ENCODE data around the gene LAYN.

The LAYN gene

DNA sequence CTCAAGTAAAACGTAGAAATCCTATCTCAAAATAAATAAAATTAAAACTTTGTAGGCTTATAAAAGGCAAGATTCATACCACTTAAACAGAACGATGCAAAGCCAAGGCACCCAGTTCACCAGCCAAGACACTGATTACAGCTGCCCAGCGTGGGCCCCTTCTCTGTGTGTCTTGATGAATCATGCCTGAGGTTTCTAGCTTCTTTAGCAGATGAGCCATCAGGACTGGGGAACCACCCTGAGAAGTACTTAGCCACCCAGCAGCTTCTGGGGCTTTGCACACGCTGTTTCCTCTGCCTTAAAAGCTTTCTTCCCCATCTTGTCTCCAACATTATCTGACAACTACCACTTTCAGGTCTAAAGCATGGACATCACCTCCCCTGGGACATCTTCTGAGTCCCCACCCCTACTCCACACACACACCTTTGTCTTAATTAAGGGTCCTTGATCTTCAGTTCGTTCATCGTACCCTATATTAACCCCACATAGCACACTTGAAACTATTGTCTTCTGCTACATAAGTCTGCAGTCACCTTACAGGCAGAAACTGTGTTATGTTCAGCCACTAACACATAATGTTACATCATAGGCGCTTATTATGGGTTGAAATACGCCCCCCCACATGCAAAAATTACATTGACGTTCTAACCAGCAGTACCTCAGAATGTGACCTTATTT lies 8.7 kb upstream of the LAYN start:
- peak; percentile 62 to 65 for DNase-seq (ENCODE audit: low read depth in 2 of 2)

DNA sequence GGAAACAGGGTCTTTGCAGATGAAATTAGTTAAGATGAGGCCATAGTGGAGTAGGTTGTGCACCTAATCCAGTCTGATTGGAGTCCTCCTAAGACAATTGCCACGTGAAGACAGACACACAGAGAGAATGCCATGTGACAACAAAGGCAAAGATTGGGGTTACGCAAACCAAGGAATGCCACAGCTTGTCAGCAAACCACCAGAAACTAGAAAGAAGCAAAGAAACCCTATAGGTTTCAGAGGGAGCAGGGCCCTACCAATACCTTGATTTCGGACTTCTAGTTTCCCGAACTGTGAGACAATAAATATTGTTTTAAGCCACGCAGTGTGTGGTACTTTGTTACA lies 8.2 kb upstream of the LAYN start:
- DNase-seq (ENCODE audit: low read depth in 2 of 2) = no peak

- DNase-seq (ENCODE audit: low read depth in 2 of 2) = no peak
These were observed 5.2 kb upstream of the LAYN start for GRCh38 chr11:111535281-111535680.

DNA sequence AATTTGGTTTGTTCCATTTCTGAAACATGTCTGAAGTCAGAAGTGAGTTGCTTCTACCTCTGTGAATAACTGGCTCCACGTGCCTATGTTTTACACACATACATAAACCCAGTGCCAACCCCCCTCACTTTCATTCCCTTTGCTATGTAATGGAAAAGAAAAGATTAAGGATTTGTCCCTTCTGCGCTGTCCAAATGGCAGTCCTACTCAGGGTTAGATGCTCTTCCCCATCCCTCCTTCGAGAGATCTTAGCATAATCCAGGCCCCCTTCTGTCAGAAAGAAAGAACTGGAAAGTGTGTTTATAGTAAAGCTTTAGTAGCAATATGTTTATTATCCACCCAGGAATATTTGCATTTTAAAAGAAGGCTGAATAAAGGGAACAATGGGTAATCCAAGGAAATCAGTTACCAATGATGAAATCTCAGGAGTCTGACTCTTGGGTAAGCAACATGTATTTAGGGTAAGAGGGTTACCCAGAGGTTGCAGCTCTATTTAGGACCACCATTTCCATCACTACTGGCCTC lies 3.1 kb upstream of the LAYN start:
- no peak for DNase-seq (ENCODE audit: low read depth in 2 of 2)

GRCh38 chr11:111538407-111539114 lies 2.0 kb upstream of the LAYN start:
- DNase-seq (ENCODE audit: low read depth in 2 of 2) = no peak

DNA sequence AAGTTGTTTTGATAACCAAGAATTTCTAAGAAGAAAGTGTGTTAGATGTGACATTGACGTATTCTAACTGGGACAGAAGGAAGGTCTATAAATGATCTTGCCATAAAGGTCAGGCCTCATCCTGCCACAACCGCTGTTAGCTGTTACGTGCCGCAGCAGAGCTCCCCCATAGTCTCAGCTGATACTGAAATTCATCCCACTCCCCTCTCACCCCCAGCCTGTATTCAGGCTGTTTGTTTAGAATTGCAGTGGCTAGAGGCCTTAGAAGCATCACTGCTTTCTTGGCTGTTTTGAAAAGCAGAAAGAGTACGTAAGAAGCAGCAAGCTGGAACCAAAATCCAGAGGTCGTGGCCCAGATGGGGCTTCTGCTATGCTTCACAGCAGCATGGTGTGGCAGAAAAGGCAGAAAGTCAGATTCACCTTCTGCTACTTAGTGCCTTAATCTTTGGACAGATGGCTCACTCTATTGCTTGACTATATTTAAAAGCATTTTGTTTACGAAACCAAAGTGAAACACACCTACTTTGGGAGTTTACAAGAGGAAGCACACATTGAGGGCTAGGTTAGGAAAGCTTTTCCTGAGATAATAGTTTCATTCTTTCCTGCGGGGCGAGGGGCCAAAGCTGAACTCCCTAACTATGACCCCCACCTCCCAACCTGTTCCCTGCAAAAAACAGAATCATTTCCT lies 950 bp upstream of the LAYN start:
- no peak for DNase-seq (ENCODE audit: low read depth in 2 of 2)

DNA sequence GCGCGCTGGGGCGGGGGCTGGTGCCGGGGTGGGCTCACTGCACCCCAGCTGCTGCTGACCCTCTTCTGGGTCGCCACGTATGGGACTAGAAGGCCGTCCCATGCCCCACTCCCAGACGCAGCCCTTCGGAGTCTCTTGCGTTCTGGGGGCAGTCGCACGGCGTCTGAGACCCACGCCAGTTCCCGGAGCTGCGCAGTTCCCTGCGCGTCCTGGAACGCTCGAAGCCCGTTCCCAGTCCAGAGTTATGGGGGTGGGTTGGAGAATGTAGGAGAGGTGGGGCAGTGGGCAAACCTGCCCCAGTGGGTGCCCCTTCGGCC lies 375 bp downstream of the LAYN start:
- DNase-seq (ENCODE audit: low read depth in 2 of 2) = no peak

GRCh38 chr11:111541254-111542061 lies 938 bp downstream of the LAYN start:
- DNase-seq (ENCODE audit: low read depth in 2 of 2) = no peak

GRCh38 chr11:111542606-111543275 lies 2.2 kb downstream of the LAYN start:
- no peak for DNase-seq (ENCODE audit: low read depth in 2 of 2)

DNA sequence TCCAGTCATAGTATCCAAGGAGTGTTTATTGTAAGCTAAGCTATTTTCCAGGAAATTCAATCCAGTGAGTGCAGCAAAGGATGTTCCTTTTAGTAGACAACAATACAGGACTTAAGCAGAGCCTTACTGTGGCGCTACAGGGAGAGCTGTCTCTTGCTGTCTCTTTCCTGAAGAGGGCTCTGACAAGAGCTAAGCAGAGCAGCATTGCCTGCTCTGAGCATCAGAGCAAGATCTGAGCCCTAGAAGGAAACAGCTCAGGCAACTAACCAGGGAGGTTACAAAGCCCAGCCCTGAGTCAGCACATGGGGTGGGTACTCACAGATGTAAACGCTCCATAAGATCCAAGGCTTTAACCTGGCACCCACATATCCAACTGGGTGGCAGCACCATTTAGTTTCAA lies 8.0 kb downstream of the LAYN start:
- no peak for DNase-seq (ENCODE audit: low read depth in 2 of 2)

- DNase-seq (ENCODE audit: low read depth in 2 of 2) = no peak
These were observed 8.8 kb downstream of the LAYN start for GRCh38 chr11:111549196-111549868.

DNA sequence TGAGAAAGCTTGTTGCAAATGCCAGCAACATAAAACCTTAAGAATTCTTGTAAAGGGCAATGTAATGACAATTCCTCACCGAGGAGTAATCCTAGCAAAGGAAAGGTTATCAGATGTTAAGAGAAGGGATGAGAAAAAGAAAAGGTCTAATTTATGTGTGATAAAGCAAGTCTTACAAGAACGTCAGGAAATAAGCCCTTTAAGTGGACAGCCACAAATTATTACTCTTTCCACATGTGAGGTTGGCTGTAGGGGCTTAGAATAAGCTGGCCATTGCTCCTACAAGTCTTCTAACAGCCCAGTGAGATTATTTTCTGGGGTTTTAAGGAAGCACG lies 9.3 kb downstream of the LAYN start:
- DNase-seq (ENCODE audit: low read depth in 2 of 2) = no peak

- no peak for DNase-seq (ENCODE audit: low read depth in 2 of 2)
These were observed 9.7 kb downstream of the LAYN start for GRCh38 chr11:111550258-111550657.

DNA sequence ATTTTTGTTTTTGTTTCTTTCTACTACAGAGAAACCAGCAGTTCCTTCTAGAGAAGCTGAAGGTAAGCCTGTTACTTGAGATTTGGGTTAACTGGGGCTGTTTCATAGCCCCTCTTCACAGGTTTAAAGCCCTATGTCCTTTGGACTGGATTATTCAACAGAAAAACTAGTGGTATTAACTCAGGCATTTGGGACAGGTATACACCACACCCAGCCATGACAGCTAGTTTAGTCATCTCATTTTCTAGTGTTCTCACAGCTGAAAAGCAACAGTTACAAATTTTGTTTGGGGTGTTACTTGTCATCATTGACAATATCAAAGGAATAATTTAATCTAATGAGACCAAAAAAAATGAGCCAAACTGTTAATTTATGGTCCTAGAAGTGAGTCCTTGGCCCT lies 14.0 kb downstream of the LAYN start:
- no peak for DNase-seq (ENCODE audit: low read depth in 2 of 2)

DNA sequence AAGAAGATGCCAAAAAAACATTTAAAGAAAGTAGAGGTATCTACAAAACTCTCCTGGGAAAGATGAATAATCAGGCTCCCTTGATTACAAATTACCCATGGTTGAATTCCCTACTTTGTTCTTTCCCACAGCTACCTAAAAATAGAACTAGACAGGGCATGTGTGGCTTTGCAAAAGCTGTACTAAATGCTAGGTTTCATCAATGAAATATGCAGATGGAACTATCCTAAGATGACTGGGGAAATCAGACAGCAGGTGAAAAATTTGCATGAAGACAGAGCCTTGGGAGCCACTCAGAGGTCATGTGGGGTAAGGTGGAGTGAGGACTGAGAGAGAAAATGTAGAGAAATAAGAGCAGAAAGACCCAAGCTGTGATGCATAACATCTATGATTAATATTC lies 14.7 kb downstream of the LAYN start:
- DNase-seq (ENCODE audit: low read depth in 2 of 2) = no peak

GRCh38 chr11:111557425-111558111 lies 17.0 kb downstream of the LAYN start:
- DNase-seq (ENCODE audit: low read depth in 2 of 2) = peak; percentile 97 to 98

DNA sequence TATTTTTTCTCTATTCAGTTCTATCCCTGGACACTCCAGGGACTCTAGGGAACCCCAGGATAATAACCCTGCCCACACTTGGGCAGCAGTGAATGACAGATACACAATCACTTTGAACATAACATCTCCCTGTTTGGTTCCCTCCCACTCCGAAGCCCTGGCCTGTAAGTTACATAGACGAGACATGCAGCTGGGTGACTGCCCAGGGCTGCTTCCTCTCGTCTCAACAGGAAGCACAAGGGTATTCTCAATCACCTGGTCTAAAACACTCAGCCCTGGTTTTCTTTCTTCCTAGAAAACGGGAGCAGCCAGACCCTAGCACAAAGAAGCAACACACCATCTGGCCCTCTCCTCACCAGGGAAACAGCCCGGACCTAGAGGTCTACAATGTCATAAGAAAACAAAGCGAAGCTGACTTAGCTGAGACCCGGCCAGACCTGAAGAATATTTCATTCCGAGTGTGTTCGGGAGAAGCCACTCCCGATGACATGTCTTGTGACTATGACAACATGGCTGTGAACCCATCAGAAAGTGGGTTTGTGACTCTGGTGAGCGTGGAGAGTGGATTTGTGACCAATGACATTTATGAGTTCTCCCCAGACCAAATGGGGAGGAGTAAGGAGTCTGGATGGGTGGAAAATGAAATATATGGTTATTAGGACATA lies 19.4 kb downstream of the LAYN start:
- no peak for DNase-seq (ENCODE audit: low read depth in 2 of 2)

GRCh38 chr11:111560800-111561199 lies 20.3 kb downstream of the LAYN start:
- no peak for DNase-seq (ENCODE audit: low read depth in 2 of 2)

GRCh38 chr11:111561306-111561705 lies 20.8 kb downstream of the LAYN start:
- no peak for DNase-seq (ENCODE audit: low read depth in 2 of 2)

DNA sequence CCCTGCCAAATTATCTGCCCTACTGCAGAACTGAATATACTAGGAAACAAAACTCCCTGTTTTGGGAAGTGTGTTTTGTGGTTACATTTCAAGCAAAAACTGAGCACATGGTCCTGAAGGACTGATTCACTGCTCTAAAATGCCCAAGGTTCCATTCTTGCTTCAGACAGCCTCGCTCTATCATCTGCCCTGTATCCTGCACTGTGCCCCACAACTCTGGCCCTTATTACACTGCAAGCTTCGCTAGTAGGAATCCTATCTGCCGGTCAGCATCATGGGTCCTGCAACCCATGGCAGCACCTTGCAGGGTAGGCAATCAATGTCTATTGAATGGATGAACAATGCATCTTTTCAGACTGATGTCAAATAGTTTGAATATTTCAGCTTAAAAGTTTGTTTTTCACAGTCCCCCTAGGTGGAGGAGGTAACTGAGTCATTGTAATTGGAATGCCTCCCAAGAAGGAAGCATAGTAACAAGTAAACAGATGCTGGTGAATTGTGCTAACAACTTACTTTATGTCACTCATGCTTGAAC lies 21.3 kb downstream of the LAYN start:
- peak; percentile 79 to 85 for DNase-seq (ENCODE audit: low read depth in 2 of 2)

Measured in fibroblast of skin of left biceps (primary cell).